Stimulated activated CD4-positive, alpha-beta T cell treated with anti-CD3 and anti-CD28 coated beads, Interleukin-12 subunit alpha, Interleukin-12 subunit beta, amount 100 ng/mL, for 4 hours (primary cell): Measurements from ENCODE around the gene PIH1D1.
"Not testable (repeated sequence)": the region's sequence is repeated elsewhere in the genome, so short reads cannot be mapped to it uniquely, and the experiment has no call there.

ENCODE experiments used
- DNase-seq: peaks from one replicate; pipeline ENCODE4 v3.0.0-alpha.2; 2020

PIH1D1 gene

GRCh38 chr19:49479975-49480628, 28.5 kb upstream of the PIH1D1 start:
- DNase-seq = no peak

- DNase-seq = peak; percentile 70
Observed at GRCh38 chr19:49475995-49476880, 24.6 kb upstream of the PIH1D1 start.

GRCh38 chr19:49475191-49475917, 23.7 kb upstream of the PIH1D1 start:
- no peak for DNase-seq

GRCh38 chr19:49474542-49474924, 22.9 kb upstream of the PIH1D1 start:
- no peak for DNase-seq

GRCh38 chr19:49473868-49474541, 22.4 kb upstream of the PIH1D1 start, which contains the start of gene FLT3LG:
Gene FLT3LG (plus strand): TSS chr19:49474215. CDS start chr19:49474640, 425 bp downstream.
- peak; percentile 87 for DNase-seq

GRCh38 chr19:49473501-49473867, 21.9 kb upstream of the PIH1D1 start:
- not testable (repeated sequence) for DNase-seq

GRCh38 chr19:49472936-49473335, 21.3 kb upstream of the PIH1D1 start:
- no peak for DNase-seq

- DNase-seq = no peak
Observed at GRCh38 chr19:49470615-49470978, 19.0 kb upstream of the PIH1D1 start.

GRCh38 chr19:49469828-49470614, 18.4 kb upstream of the PIH1D1 start:
- DNase-seq = no peak

- no peak for DNase-seq
Observed at GRCh38 chr19:49468746-49469447, 17.3 kb upstream of the PIH1D1 start.

- no peak for DNase-seq
Observed at GRCh38 chr19:49468199-49468598, 16.6 kb upstream of the PIH1D1 start.

GRCh38 chr19:49465371-49465770, 13.8 kb upstream of the PIH1D1 start:
- DNase-seq = no peak

- no peak for DNase-seq
Observed at GRCh38 chr19:49463960-49464740, 12.5 kb upstream of the PIH1D1 start.

- no peak for DNase-seq
Observed at GRCh38 chr19:49462492-49462891, 10.9 kb upstream of the PIH1D1 start.

- no peak for DNase-seq
Observed at GRCh38 chr19:49461656-49462055, 10.0 kb upstream of the PIH1D1 start.

GRCh38 chr19:49461130-49461529, 9.5 kb upstream of the PIH1D1 start:
- DNase-seq = not testable (repeated sequence)

GRCh38 chr19:49459388-49459787, 7.8 kb upstream of the PIH1D1 start:
- no peak for DNase-seq

- DNase-seq = no peak
Observed at GRCh38 chr19:49458567-49458903, 6.9 kb upstream of the PIH1D1 start.

- DNase-seq = no peak
Observed at GRCh38 chr19:49456326-49456725, 4.7 kb upstream of the PIH1D1 start.

GRCh38 chr19:49455773-49456172, 4.2 kb upstream of the PIH1D1 start:
- no peak for DNase-seq

GRCh38 chr19:49453757-49454240, 2.2 kb upstream of the PIH1D1 start:
- no peak for DNase-seq
